CD4-positive, alpha-beta T cell treated with Interleukin-10 for 1 hour (primary cell): Measurements from ENCODE around the gene SCART1.
"Not testable (repeated sequence)": the region's sequence is repeated elsewhere in the genome, so short reads cannot be mapped to it uniquely, and the experiment has no call there.

ENCODE experiments used
- DNase-seq: peaks from one replicate; pipeline ENCODE4 v3.0.0-alpha.2; 2020

The SCART1 gene

DNA sequence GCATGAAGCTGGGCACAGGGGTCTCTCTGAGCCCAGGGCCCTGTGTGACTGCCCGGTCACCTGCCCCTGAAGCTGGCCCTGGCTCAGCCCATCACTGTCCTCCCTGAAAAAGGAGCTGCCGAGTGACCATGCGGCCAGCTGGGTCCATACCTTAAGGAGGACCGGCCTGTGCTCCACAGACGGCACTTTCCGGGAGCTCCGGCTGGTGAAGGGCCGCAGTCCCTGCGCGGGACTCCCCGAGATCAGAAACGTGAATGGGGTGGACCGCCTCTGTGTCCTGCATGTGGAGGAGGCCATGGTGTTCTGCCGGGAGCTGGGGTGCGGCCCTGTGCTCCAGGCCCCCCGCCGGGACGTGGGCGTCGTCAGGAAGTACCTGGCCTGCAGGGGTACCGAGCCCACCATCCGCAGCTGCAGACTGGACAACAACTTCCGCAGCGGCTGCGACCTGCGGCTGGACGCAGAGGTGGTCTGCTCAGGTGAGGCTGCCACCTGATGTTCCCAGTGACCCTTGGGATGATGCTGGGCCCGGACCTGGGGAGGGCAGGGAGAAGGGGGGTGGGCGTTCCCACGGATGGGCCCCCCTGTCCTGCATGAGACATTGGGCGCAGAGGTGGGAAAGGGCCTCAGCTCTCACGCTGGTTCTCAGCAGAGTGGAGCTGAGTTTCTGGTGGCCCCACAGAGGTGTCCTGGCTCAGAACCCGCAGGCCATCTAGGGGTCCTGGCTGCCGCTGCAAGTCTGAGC is 3.5 kb downstream of the SCART1 start:
- no peak for DNase-seq

DNA sequence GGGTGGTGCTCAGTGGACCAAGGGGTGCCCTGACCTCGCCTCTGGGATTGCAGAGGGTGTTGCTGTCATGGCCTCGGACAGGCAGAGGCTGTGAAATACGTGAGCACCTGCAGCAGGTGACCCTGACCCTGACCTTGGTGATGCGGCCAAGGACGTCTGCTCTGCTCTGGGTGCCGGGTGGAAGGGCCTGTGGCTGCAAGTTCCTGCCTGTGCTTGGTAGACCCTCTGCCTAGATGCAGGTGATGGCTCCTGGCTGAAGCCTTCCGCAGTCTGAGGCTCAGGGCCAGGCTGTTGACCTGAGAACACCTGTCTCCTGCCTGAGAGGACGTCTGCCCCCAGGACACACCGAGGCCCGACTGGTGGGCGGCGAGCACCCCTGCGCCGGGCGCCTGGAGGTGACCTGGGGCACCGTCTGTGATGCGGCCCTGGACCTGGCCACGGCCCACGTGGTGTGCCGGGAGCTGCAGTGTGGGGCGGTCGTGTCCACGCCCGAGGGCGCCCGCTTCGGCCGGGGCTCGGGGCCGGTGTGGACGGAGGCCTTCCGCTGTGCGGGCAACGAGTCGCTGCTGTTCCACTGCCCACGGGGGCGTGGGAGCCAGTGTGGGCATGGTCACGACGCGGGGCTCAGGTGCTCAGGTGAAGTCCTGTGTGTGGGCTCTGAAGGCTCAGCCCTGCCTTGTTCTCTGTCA is 4.4 kb downstream of the SCART1 start:
- no peak for DNase-seq

- DNase-seq, result no peak
These were observed 5.1 kb downstream of the SCART1 start for GRCh38 chr10:133458710-133459453.

DNA sequence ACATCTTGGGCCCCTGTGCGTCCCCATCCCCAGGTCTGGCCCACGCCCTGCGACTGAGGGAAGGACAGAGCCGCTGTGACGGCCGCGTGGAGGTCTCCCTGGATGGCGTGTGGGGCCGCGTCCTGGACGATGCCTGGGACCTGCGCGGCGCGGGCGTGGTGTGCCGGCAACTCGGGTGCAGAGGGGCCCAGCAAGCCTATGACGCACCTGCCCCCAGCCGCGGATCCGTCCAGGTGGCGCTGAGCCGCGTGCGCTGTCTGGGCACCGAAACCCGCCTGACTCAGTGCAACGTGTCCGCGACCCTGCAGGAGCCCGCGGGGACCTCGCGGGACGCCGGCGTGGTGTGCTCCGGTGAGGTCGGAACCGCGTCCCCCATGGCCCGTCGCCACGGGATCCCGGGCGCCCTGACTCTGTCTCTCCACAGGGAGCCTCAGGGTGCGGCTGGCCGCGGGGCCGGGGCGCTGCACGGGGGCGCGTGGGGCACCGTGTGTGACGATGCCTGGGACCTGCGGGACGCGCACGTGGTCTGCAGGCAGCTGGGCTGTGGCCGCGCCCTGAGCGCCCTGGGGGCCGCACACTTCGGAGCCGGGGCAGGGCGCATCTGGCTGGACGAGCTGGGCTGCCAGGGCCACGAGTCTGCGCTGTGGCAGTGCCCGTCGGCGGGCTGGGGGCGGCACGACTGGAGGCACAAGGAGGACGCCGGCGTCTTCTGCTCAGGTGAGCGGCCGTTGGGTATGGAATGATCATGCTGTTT is 5.9 kb downstream of the SCART1 start:
- no peak for DNase-seq

- DNase-seq, result no peak
These were observed 6.5 kb downstream of the SCART1 start for GRCh38 chr10:133460208-133460769.

- DNase-seq, result no peak
These were observed 7.3 kb downstream of the SCART1 start for GRCh38 chr10:133461027-133461426.

GRCh38 chr10:133461841-133462240 is 8.1 kb downstream of the SCART1 start:
- DNase-seq, result no peak

GRCh38 chr10:133462512-133463305 is 9.0 kb downstream of the SCART1 start:
- DNase-seq, result no peak

- no peak for DNase-seq
These were observed 10.9 kb downstream of the SCART1 start for GRCh38 chr10:133464582-133465031.

GRCh38 chr10:133465191-133465949 is 11.6 kb downstream of the SCART1 start:
- no peak for DNase-seq

- DNase-seq, result no peak
These were observed 12.3 kb downstream of the SCART1 start for GRCh38 chr10:133465950-133466474.

DNA sequence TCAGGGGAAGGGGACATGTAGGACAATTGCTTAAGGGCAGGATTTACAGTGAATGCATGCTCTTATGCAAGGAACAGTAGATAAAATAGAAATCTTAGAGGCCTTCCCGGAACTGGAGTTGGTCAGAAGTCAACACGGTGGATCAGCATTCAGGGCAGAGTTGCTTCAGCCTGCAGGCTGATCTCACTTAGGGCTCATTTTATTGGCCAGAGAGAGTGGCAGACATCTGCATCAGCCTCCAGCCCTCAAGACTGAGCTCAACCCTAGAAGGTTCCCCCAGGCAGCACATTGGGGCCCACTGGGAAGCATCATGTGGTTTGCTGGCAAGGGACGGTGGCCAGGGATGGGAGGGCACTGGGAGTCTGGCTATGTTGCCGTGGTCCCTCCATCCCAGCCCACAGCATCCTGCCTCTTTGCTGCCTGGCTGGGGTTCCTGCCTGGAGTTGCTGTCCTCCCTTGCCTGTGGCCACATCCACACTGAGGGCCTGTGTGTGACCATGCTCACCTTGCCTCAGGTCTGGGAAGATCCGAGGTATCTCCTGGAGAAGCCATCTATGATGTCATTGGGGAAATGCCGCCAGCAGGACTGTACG is 13.0 kb downstream of the SCART1 start:
- DNase-seq, result no peak

GRCh38 chr10:133467286-133467911 is 13.7 kb downstream of the SCART1 start:
- no peak for DNase-seq

DNA sequence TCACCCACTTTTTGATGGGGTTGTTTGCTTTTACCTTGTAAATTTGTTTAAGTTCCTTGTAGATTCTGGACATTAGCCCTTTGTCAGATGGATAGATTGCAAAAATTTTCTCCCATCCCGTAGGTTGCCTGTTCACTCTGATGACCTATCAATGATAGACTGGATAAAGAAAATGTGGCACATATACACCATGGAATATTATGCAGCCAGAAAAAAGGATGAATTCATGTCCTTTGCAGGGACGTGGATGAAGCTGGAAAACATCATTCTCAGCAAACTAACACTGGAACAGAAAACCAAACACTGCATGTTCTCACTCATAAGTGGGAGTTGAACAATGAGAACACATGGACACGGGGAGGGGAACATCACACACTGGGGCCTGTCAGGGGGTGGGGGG is 15.5 kb downstream of the SCART1 start:
- DNase-seq, result not testable (repeated sequence)

- DNase-seq, result no peak
These were observed 17.8 kb downstream of the SCART1 start for GRCh38 chr10:133471300-133472109.

DNA sequence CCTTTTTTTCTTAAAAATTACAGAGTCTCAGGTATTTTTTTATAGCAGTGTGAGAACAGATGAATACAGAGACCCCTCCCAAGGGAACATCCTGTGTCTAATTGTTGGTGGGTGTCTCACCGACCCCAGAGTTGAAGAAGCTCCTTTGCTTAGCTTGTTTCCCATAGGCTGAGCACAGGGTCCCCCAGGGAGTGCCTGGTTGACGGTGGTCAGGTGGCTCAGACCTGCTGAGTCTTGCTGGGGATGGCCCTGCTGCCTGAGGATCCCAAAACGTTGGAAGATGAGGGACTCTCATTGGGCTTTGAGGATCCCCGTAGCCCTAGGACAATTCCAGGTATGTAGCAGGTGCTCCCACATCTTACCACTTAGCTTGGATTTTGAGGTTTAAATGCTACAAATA is 19.5 kb downstream of the SCART1 start:
- DNase-seq, result no peak

GRCh38 chr10:133474027-133474426 is 20.3 kb downstream of the SCART1 start:
- no peak for DNase-seq

DNA sequence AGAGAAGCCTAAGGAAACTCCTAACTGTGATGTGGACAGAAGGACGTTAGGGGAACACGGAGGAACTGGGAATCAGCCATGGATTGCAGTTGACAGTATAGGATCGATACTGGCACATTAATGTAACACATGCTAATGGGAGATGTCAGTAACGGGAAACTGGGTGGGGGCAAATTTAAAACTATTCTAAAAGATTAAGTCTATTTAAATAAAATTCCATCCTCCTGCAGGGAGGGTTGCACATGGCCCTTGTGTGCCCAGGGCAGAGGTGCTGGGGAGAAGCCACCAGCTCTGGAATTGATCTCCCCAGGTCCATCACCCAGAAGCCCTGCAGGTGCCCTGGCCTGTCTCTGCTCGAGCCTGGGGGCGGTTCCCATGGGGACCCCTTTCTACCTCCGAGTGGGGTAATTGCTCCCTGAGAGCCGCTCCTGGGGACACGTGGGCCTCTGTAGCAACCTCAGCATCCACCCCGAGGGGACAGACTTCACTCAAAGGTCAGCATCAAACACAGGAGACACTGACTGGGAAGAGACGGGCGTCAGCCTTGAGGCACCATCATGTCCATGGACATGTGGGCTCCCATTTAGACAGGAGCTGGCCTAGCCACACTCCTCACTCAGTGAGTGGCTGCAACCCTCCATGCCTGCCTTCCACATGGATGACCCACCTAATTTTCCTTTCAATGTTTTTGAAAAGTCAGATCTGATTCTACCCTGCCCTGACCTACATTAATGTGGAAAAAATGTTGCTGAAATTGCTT is 21.1 kb downstream of the SCART1 start:
- DNase-seq, result no peak
